ENCODE results near the gene ABCA13.

ABCA13 gene

GRCh38 chr7:48681006-48681405 lies 509.7 kb downstream of the ABCA13 start:
- no peak for DNase-seq

GRCh38 chr7:48691788-48692187 lies 520.5 kb downstream of the ABCA13 start:
- no peak for DNase-seq

All from AML-193 (cell line).